Fibroblast of pulmonary artery (primary cell): ENCODE results near the gene TIMM44.
"Not testable (repeated sequence)": the region's sequence is repeated elsewhere in the genome, so short reads cannot be mapped to it uniquely, and the experiment has no call there.

Source experiments
- DNase-seq: peaks from one replicate; pipeline ENCODE4 v3.0.0-alpha.2; 2010; ENCODE audit warnings: low read depth
- H3K4me3 ChIP-seq: replicated peaks from 2 replicates; pipeline ENCODE4 v1.5.1; 2011; ENCODE audit warnings: low read depth, mild to moderate bottlenecking, control low read depth, low read length, moderate library complexity
- TF ChIP-seq, protein P1 (sequence below): IDR thresholded peaks from 2 replicates; pipeline ENCODE4 v1.5.1; 2011; ENCODE audit warnings: mild to moderate bottlenecking, control low read depth, low read length, inconsistent platforms; ENCODE audit errors: missing control alignments

Gene TIMM44

GRCh38 chr19:7962644-7963268, 19.3 kb upstream of the TIMM44 start:
- no peak overlapping the region for H3K4me3 ChIP-seq
- TF ChIP-seq, protein P1, sequence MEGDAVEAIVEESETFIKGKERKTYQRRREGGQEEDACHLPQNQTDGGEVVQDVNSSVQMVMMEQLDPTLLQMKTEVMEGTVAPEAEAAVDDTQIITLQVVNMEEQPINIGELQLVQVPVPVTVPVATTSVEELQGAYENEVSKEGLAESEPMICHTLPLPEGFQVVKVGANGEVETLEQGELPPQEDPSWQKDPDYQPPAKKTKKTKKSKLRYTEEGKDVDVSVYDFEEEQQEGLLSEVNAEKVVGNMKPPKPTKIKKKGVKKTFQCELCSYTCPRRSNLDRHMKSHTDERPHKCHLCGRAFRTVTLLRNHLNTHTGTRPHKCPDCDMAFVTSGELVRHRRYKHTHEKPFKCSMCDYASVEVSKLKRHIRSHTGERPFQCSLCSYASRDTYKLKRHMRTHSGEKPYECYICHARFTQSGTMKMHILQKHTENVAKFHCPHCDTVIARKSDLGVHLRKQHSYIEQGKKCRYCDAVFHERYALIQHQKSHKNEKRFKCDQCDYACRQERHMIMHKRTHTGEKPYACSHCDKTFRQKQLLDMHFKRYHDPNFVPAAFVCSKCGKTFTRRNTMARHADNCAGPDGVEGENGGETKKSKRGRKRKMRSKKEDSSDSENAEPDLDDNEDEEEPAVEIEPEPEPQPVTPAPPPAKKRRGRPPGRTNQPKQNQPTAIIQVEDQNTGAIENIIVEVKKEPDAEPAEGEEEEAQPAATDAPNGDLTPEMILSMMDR: no peak
- no peak for DNase-seq

GRCh38 chr19:7961920-7962626, 18.6 kb upstream of the TIMM44 start:
- DNase-seq: no peak
- no peak overlapping the region for H3K4me3 ChIP-seq
- TF ChIP-seq, protein P1: no peak

DNA sequence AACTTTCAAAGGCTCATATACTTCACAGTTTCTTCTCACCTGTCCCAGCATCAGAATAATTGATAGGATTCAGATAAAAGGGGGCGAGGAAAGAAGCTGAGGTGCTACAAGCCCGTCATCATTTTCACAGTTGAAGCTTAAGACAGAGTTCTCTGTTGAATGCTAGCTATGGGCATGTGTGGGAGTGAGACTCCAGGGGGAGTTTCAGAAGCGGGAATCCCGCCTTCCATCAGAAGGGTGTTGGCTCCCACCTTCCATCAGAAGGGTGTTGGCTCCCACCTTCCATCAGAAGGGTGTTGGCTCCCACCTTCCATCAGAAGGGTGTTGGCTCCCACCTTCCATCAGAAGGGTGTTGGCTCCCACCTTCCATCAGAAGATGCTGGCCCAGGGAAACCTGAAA, 17.6 kb upstream of the TIMM44 start:
- DNase-seq, H3K4me3 ChIP-seq: not testable (repeated sequence)

- TF ChIP-seq, protein P1: no peak
- DNase-seq: no peak
- H3K4me3 ChIP-seq: no peak overlapping the region
These were observed 15.7 kb upstream of the TIMM44 start for GRCh38 chr19:7959211-7959610.

DNA sequence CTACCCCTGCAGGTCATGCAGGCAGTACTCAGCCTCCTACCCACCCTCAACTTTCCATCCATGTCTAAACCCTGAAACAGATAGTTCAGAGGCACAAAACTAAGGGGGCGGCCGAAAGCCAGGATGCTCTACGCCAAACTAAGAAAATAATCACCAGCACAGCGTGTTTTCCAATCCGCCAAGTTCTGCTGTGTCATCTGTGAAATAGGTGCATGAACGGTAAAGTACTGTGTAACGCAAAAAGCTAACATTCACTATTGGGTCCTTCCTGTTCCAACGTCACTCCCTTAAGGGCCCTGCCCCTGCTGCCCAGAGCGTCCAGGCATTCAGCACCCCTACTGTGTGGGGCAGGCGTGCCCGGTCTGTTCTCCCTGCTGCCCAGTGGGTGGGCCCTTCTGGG, 12.2 kb upstream of the TIMM44 start:
- H3K4me3 ChIP-seq: no peak overlapping the region
- TF ChIP-seq, protein P1: no peak
- no peak for DNase-seq

DNA sequence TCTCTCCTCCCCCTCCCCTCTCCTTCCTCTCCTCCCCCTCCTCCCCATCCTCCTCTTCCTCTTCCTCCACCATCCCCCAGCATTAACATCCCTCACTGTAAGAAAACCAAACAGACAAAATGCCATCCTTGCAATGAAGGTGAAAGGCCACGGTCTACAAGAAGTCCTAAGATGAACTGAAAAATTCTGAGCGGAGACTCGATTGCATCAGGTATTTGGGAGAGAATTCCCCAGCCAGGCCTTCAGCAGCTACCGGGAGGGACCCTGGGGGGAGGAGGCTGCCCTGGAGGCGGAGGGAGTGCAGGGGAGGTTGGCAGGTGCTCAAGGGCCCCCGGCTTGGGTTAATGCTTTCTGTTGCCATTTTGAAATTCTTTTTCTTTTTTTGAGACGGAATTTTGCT, 10.1 kb upstream of the TIMM44 start:
- DNase-seq: peak; percentile 12
- no peak overlapping the region for H3K4me3 ChIP-seq
- TF ChIP-seq, protein P1: no peak

DNA sequence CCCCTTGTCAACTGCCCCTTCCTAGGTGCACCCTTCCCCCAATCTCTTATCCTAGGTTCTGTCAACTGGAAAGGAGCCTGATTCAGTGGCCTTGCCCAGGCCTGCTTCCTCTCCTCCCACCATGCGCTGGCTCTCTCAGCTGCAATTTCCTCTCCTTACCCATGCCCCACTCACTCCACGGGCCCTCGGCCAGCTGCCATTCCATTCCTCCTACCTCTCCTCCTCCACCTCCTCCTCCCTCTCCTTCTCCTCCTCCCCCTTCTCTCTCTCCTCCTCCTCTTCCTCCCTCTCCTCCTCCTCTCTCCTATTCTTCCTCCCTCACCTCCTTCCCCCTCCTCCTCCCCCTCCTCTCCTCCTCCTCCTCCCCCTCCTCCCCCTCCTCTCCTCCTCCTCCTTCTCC, 9.6 kb upstream of the TIMM44 start:
- TF ChIP-seq, protein P1: no peak
- peak; percentile 72 for DNase-seq
- no peak overlapping the region for H3K4me3 ChIP-seq
